GM23338 (cell line): ENCODE measurements around the gene PSMB8. TPM values are rescaled to one million over a fixed set of nuclear protein-coding genes. Genes with fewer than 3 reads are reported as not detected.

Source experiments
- ATAC-seq: fragments of 200-7000 bp; cut with Tn5 transposase; 3 replicates; pipeline ENCODE4 v1.9.1; 2020
- DNase-seq: peaks from one replicate; pipeline ENCODE4 v3.0.0-alpha.2; 2015; ENCODE audit warnings: low spot score
- H2AFZ ChIP-seq: fragments of 200-600 bp; sonication (generic); 2 replicates; pipeline ENCODE4 v1.8.0; 2016; ENCODE audit warnings: antibody characterized with exemption, mild to moderate bottlenecking, moderate library complexity
- H3F3A ChIP-seq: fragments of 200-600 bp; sonication (generic); replicated peaks from 2 replicates; pipeline ENCODE4 v1.8.0; 2017; ENCODE audit warnings: antibody characterized with exemption, mixed run types, low read depth
- H3K27ac ChIP-seq: fragments of 200-600 bp; sonication (generic); 2 replicates; pipeline ENCODE4 v1.6.1; 2016; ENCODE audit warnings: low read depth
- H3K27me3 ChIP-seq: fragments of 200-600 bp; sonication (generic); 2 replicates; pipeline ENCODE4 v1.8.0; 2016; ENCODE audit warnings: mild to moderate bottlenecking, mixed run types, moderate library complexity; ENCODE audit not compliant: insufficient read depth
- H3K36me3 ChIP-seq: fragments of 200-600 bp; sonication (generic); 2 replicates; pipeline ENCODE4 v1.8.0; 2016; ENCODE audit warnings: mild to moderate bottlenecking; ENCODE audit not compliant: insufficient read depth
- H3K4me1 ChIP-seq: fragments of 200-600 bp; sonication (generic); 2 replicates; pipeline ENCODE4 v1.8.0; 2016; ENCODE audit warnings: mild to moderate bottlenecking, moderate library complexity; ENCODE audit not compliant: insufficient read depth
- H3K4me2 ChIP-seq: fragments of 200-600 bp; sonication (generic); 2 replicates; pipeline ENCODE4 v1.7.1; 2017; ENCODE audit warnings: mixed run types
- H3K4me3 ChIP-seq: fragments of 200-600 bp; sonication (generic); 2 replicates; pipeline ENCODE4 v1.6.1; 2016; ENCODE audit warnings: mixed run types
- H3K79me2 ChIP-seq: fragments of 200-600 bp; sonication (generic); replicated peaks from 2 replicates; pipeline ENCODE4 v1.8.0; 2017; ENCODE audit warnings: mild to moderate bottlenecking; ENCODE audit not compliant: insufficient read depth
- H3K9me2 ChIP-seq: fragments of 200-600 bp; sonication (generic); 2 replicates; pipeline ENCODE4 v1.8.0; 2017; ENCODE audit not compliant: insufficient read depth
- H4K20me1 ChIP-seq: fragments of 200-600 bp; sonication (generic); replicated peaks from 2 replicates; pipeline ENCODE4 v1.8.0; 2017; ENCODE audit warnings: mild to moderate bottlenecking; ENCODE audit not compliant: insufficient read depth
- H3K27ac Mint-ChIP-seq: 2 replicates; pipeline ENCODE4 v1.8.0; 2020; ENCODE audit warnings: inconsistent platforms, mild to moderate bottlenecking, moderate library complexity, mixed read lengths
- H3K27me3 Mint-ChIP-seq: 3 replicates; pipeline ENCODE4 v1.8.0; 2022; ENCODE audit warnings: low read depth, mild to moderate bottlenecking, moderate library complexity, mixed read lengths, inconsistent platforms; ENCODE audit not compliant: insufficient read depth, poor library complexity
- H3K36me3 Mint-ChIP-seq: 3 replicates; pipeline ENCODE4 v1.8.0; 2021; ENCODE audit warnings: low read depth, mild to moderate bottlenecking, inconsistent platforms, moderate library complexity, mixed read lengths
- H3K4me1 Mint-ChIP-seq: 3 replicates; pipeline ENCODE4 v1.8.0; 2020; ENCODE audit warnings: mild to moderate bottlenecking, inconsistent platforms, mixed read lengths
- H3K4me3 Mint-ChIP-seq: 3 replicates; pipeline ENCODE4 v1.8.0; 2021; ENCODE audit warnings: moderate library complexity, mild to moderate bottlenecking, inconsistent platforms, mixed read lengths
- H3K9me3 Mint-ChIP-seq: 3 replicates; pipeline ENCODE4 v1.8.0; 2020; ENCODE audit warnings: moderate library complexity, mild to moderate bottlenecking, inconsistent platforms, mixed read lengths
- CREB1 ChIP-seq: fragments of 250-450 bp; sonication (Bioruptor Pico); IDR thresholded peaks from 2 replicates; pipeline ENCODE4 v1.5.0; 2020; ENCODE audit warnings: low read depth, mild to moderate bottlenecking, moderate library complexity
- JUNB ChIP-seq: IDR thresholded peaks from one replicate; pipeline ENCODE4 v1.6.1; 2016; ENCODE audit warnings: antibody characterized with exemption; ENCODE audit not compliant: unreplicated experiment
- NANOG ChIP-seq: IDR thresholded peaks from 2 replicates; pipeline ENCODE4 v1.6.1; 2016; ENCODE audit warnings: antibody characterized with exemption, borderline replicate concordance
- POLR2AphosphoS5 ChIP-seq: IDR thresholded peaks from 2 replicates; pipeline ENCODE4 v1.6.1; 2016; ENCODE audit warnings: antibody characterized with exemption, low read depth
- ZNF331 ChIP-seq: fragments of 250-450 bp; sonication (Bioruptor Pico); IDR thresholded peaks from 2 replicates; pipeline ENCODE4 v1.5.0; 2020; ENCODE audit warnings: low read depth, mild to moderate bottlenecking, moderate library complexity
- polyA plus RNA-seq: library from polyadenylated mRNA; unstranded; fragments of >200 nt; fragmentation: Nextera tagmentation; extraction: Ambion mirVana; gene quantifications from 2 replicates; pipeline ENCODE4 v1.2.1, GENCODE V29; 2016
- total RNA-seq: library from RNA; depleted of rRNA; stranded (reverse); fragments of >200 nt; shearing (Covaris generic); gene quantifications from 2 replicates; pipeline ENCODE4 v1.2.3, GENCODE V29; 2014
- TF ChIP-seq, protein P1 (sequence below): fragments of 250-450 bp; sonication (Bioruptor Pico); IDR thresholded peaks from 2 replicates; pipeline ENCODE4 v1.5.0; 2020; ENCODE audit warnings: mild to moderate bottlenecking, moderate library complexity
- TF ChIP-seq, protein P2 (sequence below), 2 experiments: fragments of 200-600 bp in 1 of 2; sonication (generic) in 1 of 2; conservative IDR thresholded peaks; 2 replicates each; pipeline versions ENCODE4 v1.5.1 to v1.6.1; 2016 to 2017; ENCODE audit warnings: antibody characterized with exemption in 2 of 2, low read depth in 2 of 2, mild to moderate bottlenecking in 2 of 2, moderate library complexity in 1 of 2
- TF ChIP-seq, protein P3 (sequence below): IDR thresholded peaks from one replicate; pipeline ENCODE4 v1.6.1; 2018; ENCODE audit warnings: antibody characterized with exemption; ENCODE audit not compliant: unreplicated experiment

PSMB8 gene
- total and polyA plus RNA-seq, 2 experiments from 2014 or later: 16.5 to 27.6 TPM

DNA sequence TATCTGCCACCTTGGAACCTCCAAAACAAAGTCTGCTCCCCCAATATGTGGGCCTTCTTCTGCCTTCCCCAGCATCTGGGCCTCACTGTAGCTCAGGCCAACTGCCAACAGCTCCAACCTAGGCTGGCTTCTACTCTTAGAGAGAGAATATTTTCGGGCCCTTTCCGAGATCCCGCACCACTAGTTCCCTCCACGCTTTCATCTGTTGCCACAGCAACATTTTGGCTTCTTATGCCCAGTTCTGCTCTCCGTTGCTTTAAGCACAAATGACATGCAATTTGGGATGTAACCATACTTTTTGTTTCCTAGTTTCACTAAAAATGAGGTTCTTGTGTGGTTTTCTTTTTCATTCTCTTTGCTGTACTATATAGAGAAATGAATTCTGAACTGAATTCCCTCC lies 43.8 kb upstream of the PSMB8 start (continued):
- TF ChIP-seq, protein P1, sequence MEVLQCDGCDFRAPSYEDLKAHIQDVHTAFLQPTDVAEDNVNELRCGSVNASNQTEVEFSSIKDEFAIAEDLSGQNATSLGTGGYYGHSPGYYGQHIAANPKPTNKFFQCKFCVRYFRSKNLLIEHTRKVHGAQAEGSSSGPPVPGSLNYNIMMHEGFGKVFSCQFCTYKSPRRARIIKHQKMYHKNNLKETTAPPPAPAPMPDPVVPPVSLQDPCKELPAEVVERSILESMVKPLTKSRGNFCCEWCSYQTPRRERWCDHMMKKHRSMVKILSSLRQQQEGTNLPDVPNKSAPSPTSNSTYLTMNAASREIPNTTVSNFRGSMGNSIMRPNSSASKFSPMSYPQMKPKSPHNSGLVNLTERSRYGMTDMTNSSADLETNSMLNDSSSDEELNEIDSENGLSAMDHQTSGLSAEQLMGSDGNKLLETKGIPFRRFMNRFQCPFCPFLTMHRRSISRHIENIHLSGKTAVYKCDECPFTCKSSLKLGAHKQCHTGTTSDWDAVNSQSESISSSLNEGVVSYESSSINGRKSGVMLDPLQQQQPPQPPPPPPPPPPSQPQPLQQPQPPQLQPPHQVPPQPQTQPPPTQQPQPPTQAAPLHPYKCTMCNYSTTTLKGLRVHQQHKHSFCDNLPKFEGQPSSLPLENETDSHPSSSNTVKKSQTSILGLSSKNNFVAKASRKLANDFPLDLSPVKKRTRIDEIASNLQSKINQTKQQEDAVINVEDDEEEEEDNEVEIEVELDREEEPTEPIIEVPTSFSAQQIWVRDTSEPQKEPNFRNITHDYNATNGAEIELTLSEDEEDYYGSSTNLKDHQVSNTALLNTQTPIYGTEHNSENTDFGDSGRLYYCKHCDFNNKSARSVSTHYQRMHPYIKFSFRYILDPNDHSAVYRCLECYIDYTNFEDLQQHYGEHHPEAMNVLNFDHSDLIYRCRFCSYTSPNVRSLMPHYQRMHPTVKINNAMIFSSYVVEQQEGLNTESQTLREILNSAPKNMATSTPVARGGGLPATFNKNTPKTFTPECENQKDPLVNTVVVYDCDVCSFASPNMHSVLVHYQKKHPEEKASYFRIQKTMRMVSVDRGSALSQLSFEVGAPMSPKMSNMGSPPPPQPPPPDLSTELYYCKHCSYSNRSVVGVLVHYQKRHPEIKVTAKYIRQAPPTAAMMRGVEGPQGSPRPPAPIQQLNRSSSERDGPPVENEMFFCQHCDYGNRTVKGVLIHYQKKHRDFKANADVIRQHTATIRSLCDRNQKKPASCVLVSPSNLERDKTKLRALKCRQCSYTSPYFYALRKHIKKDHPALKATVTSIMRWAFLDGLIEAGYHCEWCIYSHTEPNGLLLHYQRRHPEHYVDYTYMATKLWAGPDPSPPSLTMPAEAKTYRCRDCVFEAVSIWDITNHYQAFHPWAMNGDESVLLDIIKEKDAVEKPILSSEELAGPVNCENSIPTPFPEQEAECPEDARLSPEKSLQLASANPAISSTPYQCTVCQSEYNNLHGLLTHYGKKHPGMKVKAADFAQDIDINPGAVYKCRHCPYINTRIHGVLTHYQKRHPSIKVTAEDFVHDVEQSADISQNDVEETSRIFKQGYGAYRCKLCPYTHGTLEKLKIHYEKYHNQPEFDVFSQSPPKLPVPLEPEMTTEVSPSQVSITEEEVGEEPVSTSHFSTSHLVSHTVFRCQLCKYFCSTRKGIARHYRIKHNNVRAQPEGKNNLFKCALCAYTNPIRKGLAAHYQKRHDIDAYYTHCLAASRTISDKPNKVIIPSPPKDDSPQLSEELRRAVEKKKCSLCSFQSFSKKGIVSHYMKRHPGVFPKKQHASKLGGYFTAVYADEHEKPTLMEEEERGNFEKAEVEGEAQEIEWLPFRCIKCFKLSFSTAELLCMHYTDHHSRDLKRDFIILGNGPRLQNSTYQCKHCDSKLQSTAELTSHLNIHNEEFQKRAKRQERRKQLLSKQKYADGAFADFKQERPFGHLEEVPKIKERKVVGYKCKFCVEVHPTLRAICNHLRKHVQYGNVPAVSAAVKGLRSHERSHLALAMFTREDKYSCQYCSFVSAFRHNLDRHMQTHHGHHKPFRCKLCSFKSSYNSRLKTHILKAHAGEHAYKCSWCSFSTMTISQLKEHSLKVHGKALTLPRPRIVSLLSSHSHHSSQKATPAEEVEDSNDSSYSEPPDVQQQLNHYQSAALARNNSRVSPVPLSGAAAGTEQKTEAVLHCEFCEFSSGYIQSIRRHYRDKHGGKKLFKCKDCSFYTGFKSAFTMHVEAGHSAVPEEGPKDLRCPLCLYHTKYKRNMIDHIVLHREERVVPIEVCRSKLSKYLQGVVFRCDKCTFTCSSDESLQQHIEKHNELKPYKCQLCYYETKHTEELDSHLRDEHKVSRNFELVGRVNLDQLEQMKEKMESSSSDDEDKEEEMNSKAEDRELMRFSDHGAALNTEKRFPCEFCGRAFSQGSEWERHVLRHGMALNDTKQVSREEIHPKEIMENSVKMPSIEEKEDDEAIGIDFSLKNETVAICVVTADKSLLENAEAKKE (CRISPR knock-in tag): no peak
- no peak for TF ChIP-seq CREB1
- TF ChIP-seq POLR2AphosphoS5: no peak
- no peak for TF ChIP-seq JUNB
- TF ChIP-seq, protein P2, sequence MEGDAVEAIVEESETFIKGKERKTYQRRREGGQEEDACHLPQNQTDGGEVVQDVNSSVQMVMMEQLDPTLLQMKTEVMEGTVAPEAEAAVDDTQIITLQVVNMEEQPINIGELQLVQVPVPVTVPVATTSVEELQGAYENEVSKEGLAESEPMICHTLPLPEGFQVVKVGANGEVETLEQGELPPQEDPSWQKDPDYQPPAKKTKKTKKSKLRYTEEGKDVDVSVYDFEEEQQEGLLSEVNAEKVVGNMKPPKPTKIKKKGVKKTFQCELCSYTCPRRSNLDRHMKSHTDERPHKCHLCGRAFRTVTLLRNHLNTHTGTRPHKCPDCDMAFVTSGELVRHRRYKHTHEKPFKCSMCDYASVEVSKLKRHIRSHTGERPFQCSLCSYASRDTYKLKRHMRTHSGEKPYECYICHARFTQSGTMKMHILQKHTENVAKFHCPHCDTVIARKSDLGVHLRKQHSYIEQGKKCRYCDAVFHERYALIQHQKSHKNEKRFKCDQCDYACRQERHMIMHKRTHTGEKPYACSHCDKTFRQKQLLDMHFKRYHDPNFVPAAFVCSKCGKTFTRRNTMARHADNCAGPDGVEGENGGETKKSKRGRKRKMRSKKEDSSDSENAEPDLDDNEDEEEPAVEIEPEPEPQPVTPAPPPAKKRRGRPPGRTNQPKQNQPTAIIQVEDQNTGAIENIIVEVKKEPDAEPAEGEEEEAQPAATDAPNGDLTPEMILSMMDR (conservative IDR thresholded peaks at IDR 0.05; ENCODE audit: low read depth in 2 of 2): no peak
- no peak for TF ChIP-seq ZNF331 (CRISPR knock-in tag)

DNA sequence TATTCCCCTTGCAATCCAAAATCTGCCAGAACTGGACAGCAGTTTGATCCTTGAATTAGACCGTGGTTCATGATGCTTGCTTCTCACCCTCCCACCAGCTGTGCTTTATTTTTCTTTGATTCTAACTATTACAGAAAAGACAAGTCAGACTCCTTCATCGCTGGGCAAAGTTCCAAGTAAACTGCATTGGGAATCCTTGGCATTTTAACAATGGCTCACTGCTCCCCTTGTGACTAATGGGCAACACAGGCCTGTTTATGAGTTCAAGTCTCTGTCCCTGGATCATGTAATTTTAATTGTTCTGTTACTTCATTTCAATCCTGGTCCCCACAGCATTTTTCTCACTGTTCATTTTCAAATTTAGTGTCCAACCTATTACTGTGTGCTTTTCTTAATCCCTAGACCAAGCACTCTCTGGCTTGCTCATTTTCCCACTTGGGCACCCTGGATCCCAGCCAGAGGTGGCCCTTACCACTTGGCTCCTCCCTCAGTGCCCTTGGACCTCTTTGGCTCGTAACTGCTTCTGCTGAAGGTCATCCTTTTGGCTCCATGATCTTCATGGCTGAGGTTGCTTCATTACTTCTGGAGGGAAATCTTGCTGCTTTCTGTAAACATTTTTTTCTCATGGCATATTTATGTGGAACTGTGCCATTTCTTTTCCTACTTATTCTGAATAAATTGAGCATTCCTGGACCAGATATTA lies 43.0 kb upstream of the PSMB8 start:
- Mint-ChIP-seq H3K9me3 (no peaks in the 10 kb centered on the region), H3K27me3 (peaks cover 4% of the 10 kb centered on the region), H3K36me3 (no peaks in the 10 kb centered on the region), H3K4me3 (no peak overlapping the region; the same call in 2 of the 3 replicates), H3K4me1 (no peaks in the 10 kb centered on the region), H3K27ac (no peak overlapping the region)
- no peak overlapping the region for H3K4me2 ChIP-seq
- H3K36me3 ChIP-seq: no peaks in the 10 kb centered on the region
- no peaks in the 10 kb centered on the region for H3K79me2 ChIP-seq
- H3F3A ChIP-seq: no peaks in the 10 kb centered on the region
- H3K4me3 ChIP-seq: no peak overlapping the region
- no peak overlapping the region for H2AFZ ChIP-seq
- ATAC-seq: no peak
- H3K27me3 ChIP-seq: no peaks in the 10 kb centered on the region
- no peak overlapping the region for H3K27ac ChIP-seq
- TF ChIP-seq, protein P3, sequence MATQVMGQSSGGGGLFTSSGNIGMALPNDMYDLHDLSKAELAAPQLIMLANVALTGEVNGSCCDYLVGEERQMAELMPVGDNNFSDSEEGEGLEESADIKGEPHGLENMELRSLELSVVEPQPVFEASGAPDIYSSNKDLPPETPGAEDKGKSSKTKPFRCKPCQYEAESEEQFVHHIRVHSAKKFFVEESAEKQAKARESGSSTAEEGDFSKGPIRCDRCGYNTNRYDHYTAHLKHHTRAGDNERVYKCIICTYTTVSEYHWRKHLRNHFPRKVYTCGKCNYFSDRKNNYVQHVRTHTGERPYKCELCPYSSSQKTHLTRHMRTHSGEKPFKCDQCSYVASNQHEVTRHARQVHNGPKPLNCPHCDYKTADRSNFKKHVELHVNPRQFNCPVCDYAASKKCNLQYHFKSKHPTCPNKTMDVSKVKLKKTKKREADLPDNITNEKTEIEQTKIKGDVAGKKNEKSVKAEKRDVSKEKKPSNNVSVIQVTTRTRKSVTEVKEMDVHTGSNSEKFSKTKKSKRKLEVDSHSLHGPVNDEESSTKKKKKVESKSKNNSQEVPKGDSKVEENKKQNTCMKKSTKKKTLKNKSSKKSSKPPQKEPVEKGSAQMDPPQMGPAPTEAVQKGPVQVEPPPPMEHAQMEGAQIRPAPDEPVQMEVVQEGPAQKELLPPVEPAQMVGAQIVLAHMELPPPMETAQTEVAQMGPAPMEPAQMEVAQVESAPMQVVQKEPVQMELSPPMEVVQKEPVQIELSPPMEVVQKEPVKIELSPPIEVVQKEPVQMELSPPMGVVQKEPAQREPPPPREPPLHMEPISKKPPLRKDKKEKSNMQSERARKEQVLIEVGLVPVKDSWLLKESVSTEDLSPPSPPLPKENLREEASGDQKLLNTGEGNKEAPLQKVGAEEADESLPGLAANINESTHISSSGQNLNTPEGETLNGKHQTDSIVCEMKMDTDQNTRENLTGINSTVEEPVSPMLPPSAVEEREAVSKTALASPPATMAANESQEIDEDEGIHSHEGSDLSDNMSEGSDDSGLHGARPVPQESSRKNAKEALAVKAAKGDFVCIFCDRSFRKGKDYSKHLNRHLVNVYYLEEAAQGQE: no peak
- TF ChIP-seq NANOG: no peak
- no peaks in the 10 kb centered on the region for H4K20me1 ChIP-seq
- no peaks in the 10 kb centered on the region for H3K4me1 ChIP-seq
- DNase-seq: no peak
- H3K9me2 ChIP-seq: no peaks in the 10 kb centered on the region
